Cerebellar cortex (tissue), 1 donor: ENCODE data around the gene OPCML.

Experiments used
- DNase-seq: peaks from one replicate; pipeline ENCODE4 v3.0.0-alpha.2; 2015; ENCODE audit warnings: low spot score

Gene OPCML

GRCh38 chr11:133026952-133027351 is 505.3 kb downstream of the OPCML start:
- no peak for DNase-seq

- no peak for DNase-seq
Measured at GRCh38 chr11:133024301-133024700, 508.0 kb downstream of the OPCML start.

GRCh38 chr11:133023232-133023631 is 509.1 kb downstream of the OPCML start:
- no peak for DNase-seq

GRCh38 chr11:133021553-133021952 is 510.7 kb downstream of the OPCML start:
- no peak for DNase-seq

GRCh38 chr11:133020372-133020714 is 512.0 kb downstream of the OPCML start:
- DNase-seq: no peak

GRCh38 chr11:133019545-133020371 is 512.5 kb downstream of the OPCML start:
- DNase-seq: no peak

GRCh38 chr11:133015457-133015856 is 516.8 kb downstream of the OPCML start:
- DNase-seq: no peak

- DNase-seq: peak; percentile 18
Measured at GRCh38 chr11:133014337-133014736, 518.0 kb downstream of the OPCML start.

- no peak for DNase-seq
Measured at GRCh38 chr11:133012803-133013202, 519.5 kb downstream of the OPCML start.

GRCh38 chr11:133011604-133012003 is 520.7 kb downstream of the OPCML start:
- DNase-seq: no peak

- no peak for DNase-seq
Measured at GRCh38 chr11:133007027-133007584, 525.2 kb downstream of the OPCML start.

GRCh38 chr11:133004369-133004768 is 527.9 kb downstream of the OPCML start:
- no peak for DNase-seq

- no peak for DNase-seq
Measured at GRCh38 chr11:132999516-132999915, 532.8 kb downstream of the OPCML start.

GRCh38 chr11:132999031-132999430 is 533.3 kb downstream of the OPCML start:
- no peak for DNase-seq

- DNase-seq: no peak
Measured at GRCh38 chr11:132997396-132997795, 534.9 kb downstream of the OPCML start.

GRCh38 chr11:132994966-132995365 is 537.3 kb downstream of the OPCML start:
- DNase-seq: no peak

- DNase-seq: peak; percentile 57
Measured at GRCh38 chr11:132993991-132994502, 538.3 kb downstream of the OPCML start.

GRCh38 chr11:132992838-132993631 is 539.3 kb downstream of the OPCML start:
- DNase-seq: peak; percentile 72

- no peak for DNase-seq
Measured at GRCh38 chr11:132988411-132988810, 543.9 kb downstream of the OPCML start.

GRCh38 chr11:132987936-132988335 is 544.4 kb downstream of the OPCML start:
- no peak for DNase-seq

GRCh38 chr11:132983641-132983978 is 548.7 kb downstream of the OPCML start:
- DNase-seq: no peak

GRCh38 chr11:132982772-132983640 is 549.3 kb downstream of the OPCML start:
- DNase-seq: no peak
